Psoas muscle (tissue), 8 donors: ENCODE results near the gene TMEM121. TPM values are rescaled to one million over a fixed set of nuclear protein-coding genes. Genes with fewer than 3 reads are reported as not detected.
"Not testable (repeated sequence)": the region's sequence is repeated elsewhere in the genome, so short reads cannot be mapped to it uniquely, and the experiment has no call there.

ENCODE experiments used
- ATAC-seq, 4 donors: fragments of 200-7000 bp; cut with Tn5 transposase; one replicate each; pipeline ENCODE4 v1.9.1; 2020; ENCODE audit warnings: moderate library complexity in 3 of 4, mild to moderate bottlenecking in 2 of 4
- DNase-seq, 2 donors: peaks; one replicate each; pipeline ENCODE4 v3.0.0-alpha.2; 2020
- H3K27ac ChIP-seq: fragments of 200-600 bp; one replicate; pipeline ENCODE4 v1.8.0; 2022
- H3K27me3 ChIP-seq, 3 donors: fragments of 200-600 bp in 1 of 3; one replicate each; pipeline versions ENCODE4 v1.6.1 to v1.8.0; 2013 to 2022; ENCODE audit warnings: low read length in 2 of 3, mild to moderate bottlenecking in 2 of 3, moderate library complexity in 1 of 3; ENCODE audit not compliant: insufficient read depth in 3 of 3
- H3K36me3 ChIP-seq, 2 donors: fragments of 200-600 bp in 1 of 2; one replicate each; pipeline versions ENCODE4 v1.6.1 to v1.8.0; 2013 to 2022; ENCODE audit warnings: low read depth in 1 of 2, mild to moderate bottlenecking in 1 of 2, moderate library complexity in 1 of 2; ENCODE audit not compliant: insufficient read depth in 1 of 2
- H3K4me1 ChIP-seq: fragments of 200-600 bp; one replicate; pipeline ENCODE4 v1.8.0; 2022
- H3K4me3 ChIP-seq: fragments of 200-600 bp; one replicate; pipeline ENCODE4 v1.8.0; 2022; ENCODE audit warnings: mild to moderate bottlenecking
- H3K9me3 ChIP-seq: fragments of 200-600 bp; one replicate; pipeline ENCODE4 v1.8.0; 2022
- CTCF ChIP-seq: fragments of 200-600 bp; IDR thresholded peaks from one replicate; pipeline ENCODE4 v1.8.0; 2022; ENCODE audit warnings: antibody characterized with exemption
- WGBS, 3 donors: extraction: QIAGEN DNeasy Blood & Tissue Kit; methylation state at CpG; one replicate each; pipeline versions ENCODE4 v1.1.6 to v1.1.7; 2013; 5-methylcytosine and 5-hydroxymethylcytosine counted together
- intact Hi-C, 2 donors: fragments of 100-400 bp; cut with DNase I; formaldehyde crosslinking; loops; one replicate each; pipeline versions ENCODE4 v1.11.0 to v1.14.2; 2022
- polyA plus RNA-seq, 3 donors: library from polyadenylated mRNA; stranded (reverse); fragments of 200-250 nt; gene quantifications; one replicate each; pipeline ENCODE4 v1.2.3, GENCODE V29; 2013
- total RNA-seq, 4 donors: library from RNA; stranded (reverse); fragmentation: NEBNext Ultra II Directional in 2 of 4; extraction: Animal tissue kit (Norgen Biotek cat#: 25700) in 2 of 4; gene quantifications; one replicate each; pipeline versions ENCODE4 v1.2.1 to v1.2.4, GENCODE V29; 2021 to 2023
- donor health status: healthy with polysubstance abuse.
- donor health status: DM: no; HTN: no; CAD: no; lungs with moderate emphysema.
- donor health status: Bipolar disorder and iron deficiency.
- donor health status: healthy.
- donor health status: DM: yes; HTN: yes; CAD: no.
- donor health status: DM: no; HTN: no; CAD: no.
- donor health status: DM: no; HTN: no; CAD: no.
- donor health status: DM: yes; HTN: yes; CAD: no.

TMEM121 gene
- total and polyA plus RNA-seq, 7 donors = 0.08 to 0.60 (median 0.38) TPM

- H3K27me3 ChIP-seq = peaks cover 0 to 38% (median 9%) of the 10 kb centered on the region in 3 donors
- no peak for TF ChIP-seq CTCF
- H3K27ac ChIP-seq = no peak overlapping the region
- DNase-seq = peak in 1 of 2 donors; percentile 36
- intact Hi-C loops = no loop called here
- H3K4me1 ChIP-seq = no peaks in the 10 kb centered on the region
- no peaks in the 10 kb centered on the region for H3K36me3 ChIP-seq
- H3K4me3 ChIP-seq = no peak overlapping the region
- H3K9me3 ChIP-seq = peaks cover 7% of the 10 kb centered on the region
- 85 to 88% (median 86%) methylated on average over 23 of the region's 23 CpGs for WGBS, 3 donors
- ATAC-seq = peak in 1 of 4 donors; percentile 24
Measured at GRCh38 chr14:105538481-105539049, 12.2 kb downstream of the TMEM121 start.

- H3K9me3 ChIP-seq = peaks cover 7% of the 10 kb centered on the region
- H3K36me3 ChIP-seq = no peaks in the 10 kb centered on the region
- TF ChIP-seq CTCF = no peak
- intact Hi-C loops = no loop called here
- ATAC-seq = no peak
- peaks cover 0 to 34% (median 11%) of the 10 kb centered on the region in 3 donors for H3K27me3 ChIP-seq
- H3K4me1 ChIP-seq = no peaks in the 10 kb centered on the region
- peak in 1 of 2 donors; percentile 23 for DNase-seq
- no peak overlapping the region for H3K4me3 ChIP-seq
- WGBS, 3 donors = 66 to 77% (median 71%) methylated on average over 9 of the region's 9 CpGs
- H3K27ac ChIP-seq = no peak overlapping the region
Measured at GRCh38 chr14:105540811-105541210, 14.4 kb downstream of the TMEM121 start.

- ATAC-seq (no peak), DNase-seq (peak in 1 of 2 donors; percentile 27)
- H3K4me3 ChIP-seq = no peak overlapping the region
- no peaks in the 10 kb centered on the region for H3K36me3 ChIP-seq
- peaks cover 7% of the 10 kb centered on the region for H3K9me3 ChIP-seq
- WGBS, 3 donors = 80 to 83% (median 83%) methylated on average over 19 of the region's 19 CpGs
- no peaks in the 10 kb centered on the region for H3K4me1 ChIP-seq
- intact Hi-C loops = no loop called here
- no peak overlapping the region for H3K27ac ChIP-seq
- TF ChIP-seq CTCF = no peak
- peaks cover 0 to 30% (median 10%) of the 10 kb centered on the region in 3 donors for H3K27me3 ChIP-seq
Measured at GRCh38 chr14:105541218-105541875, 15.0 kb downstream of the TMEM121 start.

- ATAC-seq, DNase-seq, H3K27me3 ChIP-seq, H3K36me3 ChIP-seq, H3K9me3 ChIP-seq, H3K4me3 ChIP-seq, H3K27ac ChIP-seq, intact Hi-C loops, H3K4me1 ChIP-seq: not testable (repeated sequence)
- WGBS, 3 donors = 65 to 90% (median 80%) methylated on average over 1 of the region's 1 CpG
Measured at GRCh38 chr14:105545676-105546075, 19.3 kb downstream of the TMEM121 start.

- H3K27ac ChIP-seq, ATAC-seq, H3K27me3 ChIP-seq, H3K4me1 ChIP-seq, intact Hi-C loops, H3K4me3 ChIP-seq, H3K36me3 ChIP-seq, H3K9me3 ChIP-seq: not testable (repeated sequence)
- 85 to 98% (median 94%) methylated on average over 7 to 10 of the region's 20 CpGs for WGBS, 3 donors
- peak in 1 of 2 donors; percentile 27 for DNase-seq
Measured at GRCh38 chr14:105546410-105546809, 20.0 kb downstream of the TMEM121 start.

GRCh38 chr14:105547072-105547471, 20.7 kb downstream of the TMEM121 start:
- H3K27ac ChIP-seq, H3K9me3 ChIP-seq, H3K27me3 ChIP-seq, intact Hi-C loops, H3K4me1 ChIP-seq, H3K4me3 ChIP-seq, H3K36me3 ChIP-seq, ATAC-seq: not testable (repeated sequence)
- WGBS, 3 donors = 83 to 96% (median 94%) methylated on average over 3 to 18 of the region's 24 CpGs
- DNase-seq = peak in 1 of 2 donors; percentile 8
